H4 (cell line): ENCODE measurements around the gene SLC2A1. TPM values are rescaled to one million over a fixed set of nuclear protein-coding genes. Genes with fewer than 3 reads are reported as not detected.
"Not testable (repeated sequence)": the region's sequence is repeated elsewhere in the genome, so short reads cannot be mapped to it uniquely, and the experiment has no call there.

Experiments
- DNase-seq: peaks from one replicate; pipeline ENCODE4 v3.0.0-alpha.2; 2015; ENCODE audit warnings: low spot score
- total RNA-seq: library from RNA; depleted of rRNA; stranded (reverse); fragments of >200 nt; shearing (Covaris generic); gene quantifications from 2 replicates; pipeline ENCODE4 v1.2.3, GENCODE V29; 2014; rRNA removed

SLC2A1 gene
- total RNA-seq, 1 experiment from 2014 or later: 372 TPM

- not testable (repeated sequence) for DNase-seq
Observed at GRCh38 chr1:42899960-42900359, 58.7 kb downstream of the SLC2A1 start.

- no peak for DNase-seq
Observed at GRCh38 chr1:42891465-42892138, 67.1 kb downstream of the SLC2A1 start.

GRCh38 chr1:42889264-42889663 lies 69.4 kb downstream of the SLC2A1 start:
- DNase-seq: no peak

- DNase-seq: no peak
Observed at GRCh38 chr1:42888013-42888633, 70.5 kb downstream of the SLC2A1 start.

GRCh38 chr1:42887366-42887765 lies 71.3 kb downstream of the SLC2A1 start:
- DNase-seq: no peak

GRCh38 chr1:42886800-42887199 lies 71.9 kb downstream of the SLC2A1 start:
- DNase-seq: no peak

- DNase-seq: no peak
Observed at GRCh38 chr1:42886046-42886739, 72.5 kb downstream of the SLC2A1 start.

GRCh38 chr1:42880384-42880783 lies 78.3 kb downstream of the SLC2A1 start:
- no peak for DNase-seq

- no peak for DNase-seq
Observed at GRCh38 chr1:42877380-42877779, 81.3 kb downstream of the SLC2A1 start.

- DNase-seq: no peak
Observed at GRCh38 chr1:42876009-42876408, 82.7 kb downstream of the SLC2A1 start.

Other genes with a start within 250 kb of the SLC2A1 start
- not detected in 2 replicates for gene CLDN19, start 218.6 kb downstream of the SLC2A1 start, total RNA-seq
- 172 and 184 TPM in 2 replicates for gene P3H1, start 191.8 kb downstream of the SLC2A1 start, total RNA-seq
- gene C1orf50, start 191.6 kb downstream of the SLC2A1 start, total RNA-seq: 1.5 and 5.8 TPM in 2 replicates
- gene TMEM269, start 173.9 kb downstream of the SLC2A1 start, total RNA-seq: 0.04 and 0.08 TPM in 2 replicates
- gene ERMAP, start 141.7 kb downstream of the SLC2A1 start, total RNA-seq: 13.0 and 21.2 TPM in 2 replicates
- 33.5 and 43.3 TPM in 2 replicates for gene SVBP, start 141.5 kb downstream of the SLC2A1 start, total RNA-seq
- gene ZNF691, start 112.3 kb downstream of the SLC2A1 start, total RNA-seq: 16.3 and 17.7 TPM in 2 replicates
- 211 and 219 TPM in 2 replicates for gene EBNA1BP2, start 213.4 kb upstream of the SLC2A1 start, total RNA-seq
- gene CFAP57, start 213.5 kb upstream of the SLC2A1 start, total RNA-seq: 1.1 and 1.2 TPM in 2 replicates